Colonic mucosa (tissue), 4 donors: Measurements from ENCODE around the gene GCNT2. TPM values are rescaled to one million over a fixed set of nuclear protein-coding genes. Genes with fewer than 3 reads are reported as not detected.

Source experiments
- DNase-seq: peaks from one replicate; pipeline ENCODE4 v3.0.0-alpha.2; 2020
- H3K27ac ChIP-seq: fragments of 200-600 bp; one replicate; pipeline ENCODE4 v1.8.0; 2021
- H3K27me3 ChIP-seq: fragments of 200-600 bp; one replicate; pipeline ENCODE4 v1.8.0; 2021
- H3K36me3 ChIP-seq: fragments of 200-600 bp; one replicate; pipeline ENCODE4 v1.8.0; 2021
- H3K4me1 ChIP-seq: fragments of 200-600 bp; one replicate; pipeline ENCODE4 v1.8.0; 2021; ENCODE audit warnings: mild to moderate bottlenecking
- H3K4me3 ChIP-seq: fragments of 200-600 bp; one replicate; pipeline ENCODE4 v1.8.0; 2021
- H3K9ac ChIP-seq, 2 donors: one replicate each; pipeline ENCODE4 v1.7.0; 2013; ENCODE audit warnings: control low read depth in 2 of 2, low read depth in 2 of 2, low read length in 2 of 2
- H3K9me3 ChIP-seq: fragments of 200-600 bp; one replicate; pipeline ENCODE4 v1.8.0; 2021
- CTCF ChIP-seq: fragments of 200-600 bp; IDR thresholded peaks from one replicate; pipeline ENCODE4 v1.8.0; 2022; ENCODE audit warnings: antibody characterized with exemption, mild to moderate bottlenecking
- intact Hi-C: fragments of 100-400 bp; cut with DNase I; formaldehyde crosslinking; loops from one replicate; pipeline ENCODE4 v1.14.1; 2022
- total RNA-seq, 2 donors: library from RNA; stranded (reverse); fragmentation: NEBNext Ultra II Directional in 1 of 2; extraction: Animal tissue kit (Norgen Biotek cat#: 25700) in 1 of 2; gene quantifications; one replicate each; pipeline ENCODE4 v1.2.1, GENCODE V29; 2021
- donor health status: healthy.
- donor health status: DM: no; HTN: no; CAD: no.
- donor health status: DM: no; HTN: no; CAD: no.

Gene GCNT2
- total RNA-seq, 2 donors from 2014 or later: 9.8 to 9.9 TPM

- Histone ChIP-seq H3K36me3 (no peaks in the 10 kb centered on the region), H3K4me1 (no peaks in the 10 kb centered on the region)
- intact Hi-C loops: no loop called here
Observed at GRCh38 chr6:10668126-10668917, 147.2 kb downstream of the GCNT2 start.

GRCh38 chr6:10676403-10676802 is 155.3 kb downstream of the GCNT2 start:
- no peaks in the 10 kb centered on the region for H3K36me3 ChIP-seq
- H3K27me3 ChIP-seq: no peaks in the 10 kb centered on the region
- no peak overlapping the region for H3K27ac ChIP-seq
- TF ChIP-seq CTCF: no peak
- no peaks in the 10 kb centered on the region for H3K4me1 ChIP-seq
- H3K4me3 ChIP-seq: no peak overlapping the region
- no peaks in the 10 kb centered on the region for H3K9me3 ChIP-seq
- no peak overlapping the region for H3K9ac ChIP-seq
- intact Hi-C loops: no loop called here
- DNase-seq: no peak

More at GRCh38 chr6:10668126-10668917, 147.2 kb downstream of the GCNT2 start:
- DNase-seq: no peak
- Histone ChIP-seq H3K27ac (no peak overlapping the region), H3K27me3 (no peaks in the 10 kb centered on the region), H3K4me3 (no peak overlapping the region), H3K9ac (no peak overlapping the region), H3K9me3 (no peaks in the 10 kb centered on the region)
- TF ChIP-seq CTCF: no peak

GRCh38 chr6:10678456-10678855 is 157.3 kb downstream of the GCNT2 start:
- no peak overlapping the region for H3K9ac ChIP-seq
- TF ChIP-seq CTCF: no peak
- H3K9me3 ChIP-seq: no peaks in the 10 kb centered on the region
- H3K27me3 ChIP-seq: no peaks in the 10 kb centered on the region
- intact Hi-C loops: no loop called here
- H3K36me3 ChIP-seq: no peaks in the 10 kb centered on the region
- DNase-seq: no peak
- H3K4me3 ChIP-seq: no peak overlapping the region
- H3K4me1 ChIP-seq: no peaks in the 10 kb centered on the region
- no peak overlapping the region for H3K27ac ChIP-seq

Other genes starting within 250 kb of the GCNT2 start
- under 1 TPM; 0.27 to 0.99 TPM for gene TFAP2A, start 106.3 kb upstream of the GCNT2 start, total RNA-seq
- gene C6orf52, start 173.3 kb downstream of the GCNT2 start, total RNA-seq: under 1 TPM; 0.69 to 0.99 TPM
- gene PAK1IP1, start 173.6 kb downstream of the GCNT2 start, total RNA-seq: 10 to 100 TPM in 1 of 2 donors, 1 to 10 TPM in 1; 6.6 to 16.3 TPM
- 10 to 100 TPM; 63.4 to 86.8 TPM for gene TMEM14C, start 201.7 kb downstream of the GCNT2 start, total RNA-seq
- 10 to 100 TPM; 58.7 to 73.3 TPM for gene TMEM14B, start 226.5 kb downstream of the GCNT2 start, total RNA-seq